ENCODE measurements around the gene RHOT1.

GRCh38 chr17:32241640-32242039 lies 99.3 kb downstream of the RHOT1 start:
- no peak for TF ChIP-seq POLR2A (IDR thresholded peaks at IDR 0.05; ENCODE audit: low read length)
- TF ChIP-seq GATA1 (IDR thresholded peaks at IDR 0.05; ENCODE audit: low read depth, low read length) = no peak
